GM23338 (cell line): ENCODE data around the gene ZGRF1.

Experiments
- TF ChIP-seq, protein P1 (sequence below), 2 experiments: fragments of 200-600 bp in 1 of 2; sonication (generic) in 1 of 2; conservative IDR thresholded peaks; 2 replicates each; pipeline versions ENCODE4 v1.5.1 to v1.6.1; 2016 to 2017; ENCODE audit warnings: antibody characterized with exemption in 2 of 2, low read depth in 2 of 2, mild to moderate bottlenecking in 2 of 2, moderate library complexity in 1 of 2
- TF ChIP-seq, protein P2 (sequence below): IDR thresholded peaks from one replicate; pipeline ENCODE4 v1.6.1; 2018; ENCODE audit warnings: antibody characterized with exemption; ENCODE audit not compliant: unreplicated experiment

DNA sequence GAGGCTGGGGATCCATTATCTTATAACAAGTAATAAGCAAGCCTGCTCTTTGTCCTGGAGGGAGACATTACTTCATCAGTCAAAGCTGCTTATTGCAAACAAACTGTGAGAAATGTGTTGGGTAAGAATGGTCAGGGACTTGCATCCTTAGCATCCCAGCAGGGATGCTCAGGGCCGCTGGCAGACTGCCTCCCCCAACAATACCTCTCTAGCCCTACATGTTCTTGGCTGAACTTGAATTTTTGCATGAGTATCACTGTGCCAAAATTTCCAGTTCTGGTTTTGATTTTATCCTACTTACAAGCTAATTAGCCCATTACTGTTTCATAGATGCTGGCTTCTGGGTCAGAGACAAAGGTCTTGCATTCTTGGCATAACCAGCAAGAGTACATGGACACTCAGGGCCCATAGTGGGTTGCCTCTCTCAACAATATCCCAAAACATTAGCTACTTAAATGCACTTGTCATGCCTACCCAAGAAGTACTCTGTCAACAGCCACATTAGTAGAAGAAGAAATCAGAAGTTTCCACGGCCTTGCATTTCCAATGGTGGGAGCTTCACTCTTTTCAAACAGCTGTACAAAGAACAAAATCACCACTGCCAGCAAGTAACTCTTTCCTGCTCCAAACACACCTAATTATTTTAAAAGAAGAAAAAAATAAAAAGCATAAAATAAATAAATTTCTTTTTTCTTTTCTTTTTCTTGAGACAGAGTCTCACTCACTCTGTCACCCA is 78.9 kb downstream of the ZGRF1 start:
- TF ChIP-seq, protein P1, sequence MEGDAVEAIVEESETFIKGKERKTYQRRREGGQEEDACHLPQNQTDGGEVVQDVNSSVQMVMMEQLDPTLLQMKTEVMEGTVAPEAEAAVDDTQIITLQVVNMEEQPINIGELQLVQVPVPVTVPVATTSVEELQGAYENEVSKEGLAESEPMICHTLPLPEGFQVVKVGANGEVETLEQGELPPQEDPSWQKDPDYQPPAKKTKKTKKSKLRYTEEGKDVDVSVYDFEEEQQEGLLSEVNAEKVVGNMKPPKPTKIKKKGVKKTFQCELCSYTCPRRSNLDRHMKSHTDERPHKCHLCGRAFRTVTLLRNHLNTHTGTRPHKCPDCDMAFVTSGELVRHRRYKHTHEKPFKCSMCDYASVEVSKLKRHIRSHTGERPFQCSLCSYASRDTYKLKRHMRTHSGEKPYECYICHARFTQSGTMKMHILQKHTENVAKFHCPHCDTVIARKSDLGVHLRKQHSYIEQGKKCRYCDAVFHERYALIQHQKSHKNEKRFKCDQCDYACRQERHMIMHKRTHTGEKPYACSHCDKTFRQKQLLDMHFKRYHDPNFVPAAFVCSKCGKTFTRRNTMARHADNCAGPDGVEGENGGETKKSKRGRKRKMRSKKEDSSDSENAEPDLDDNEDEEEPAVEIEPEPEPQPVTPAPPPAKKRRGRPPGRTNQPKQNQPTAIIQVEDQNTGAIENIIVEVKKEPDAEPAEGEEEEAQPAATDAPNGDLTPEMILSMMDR (conservative IDR thresholded peaks at IDR 0.05; ENCODE audit: low read depth in 2 of 2): no peak
- TF ChIP-seq, protein P2, sequence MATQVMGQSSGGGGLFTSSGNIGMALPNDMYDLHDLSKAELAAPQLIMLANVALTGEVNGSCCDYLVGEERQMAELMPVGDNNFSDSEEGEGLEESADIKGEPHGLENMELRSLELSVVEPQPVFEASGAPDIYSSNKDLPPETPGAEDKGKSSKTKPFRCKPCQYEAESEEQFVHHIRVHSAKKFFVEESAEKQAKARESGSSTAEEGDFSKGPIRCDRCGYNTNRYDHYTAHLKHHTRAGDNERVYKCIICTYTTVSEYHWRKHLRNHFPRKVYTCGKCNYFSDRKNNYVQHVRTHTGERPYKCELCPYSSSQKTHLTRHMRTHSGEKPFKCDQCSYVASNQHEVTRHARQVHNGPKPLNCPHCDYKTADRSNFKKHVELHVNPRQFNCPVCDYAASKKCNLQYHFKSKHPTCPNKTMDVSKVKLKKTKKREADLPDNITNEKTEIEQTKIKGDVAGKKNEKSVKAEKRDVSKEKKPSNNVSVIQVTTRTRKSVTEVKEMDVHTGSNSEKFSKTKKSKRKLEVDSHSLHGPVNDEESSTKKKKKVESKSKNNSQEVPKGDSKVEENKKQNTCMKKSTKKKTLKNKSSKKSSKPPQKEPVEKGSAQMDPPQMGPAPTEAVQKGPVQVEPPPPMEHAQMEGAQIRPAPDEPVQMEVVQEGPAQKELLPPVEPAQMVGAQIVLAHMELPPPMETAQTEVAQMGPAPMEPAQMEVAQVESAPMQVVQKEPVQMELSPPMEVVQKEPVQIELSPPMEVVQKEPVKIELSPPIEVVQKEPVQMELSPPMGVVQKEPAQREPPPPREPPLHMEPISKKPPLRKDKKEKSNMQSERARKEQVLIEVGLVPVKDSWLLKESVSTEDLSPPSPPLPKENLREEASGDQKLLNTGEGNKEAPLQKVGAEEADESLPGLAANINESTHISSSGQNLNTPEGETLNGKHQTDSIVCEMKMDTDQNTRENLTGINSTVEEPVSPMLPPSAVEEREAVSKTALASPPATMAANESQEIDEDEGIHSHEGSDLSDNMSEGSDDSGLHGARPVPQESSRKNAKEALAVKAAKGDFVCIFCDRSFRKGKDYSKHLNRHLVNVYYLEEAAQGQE: no peak
